Measurements from ENCODE around the gene GTSF1L.

DNA sequence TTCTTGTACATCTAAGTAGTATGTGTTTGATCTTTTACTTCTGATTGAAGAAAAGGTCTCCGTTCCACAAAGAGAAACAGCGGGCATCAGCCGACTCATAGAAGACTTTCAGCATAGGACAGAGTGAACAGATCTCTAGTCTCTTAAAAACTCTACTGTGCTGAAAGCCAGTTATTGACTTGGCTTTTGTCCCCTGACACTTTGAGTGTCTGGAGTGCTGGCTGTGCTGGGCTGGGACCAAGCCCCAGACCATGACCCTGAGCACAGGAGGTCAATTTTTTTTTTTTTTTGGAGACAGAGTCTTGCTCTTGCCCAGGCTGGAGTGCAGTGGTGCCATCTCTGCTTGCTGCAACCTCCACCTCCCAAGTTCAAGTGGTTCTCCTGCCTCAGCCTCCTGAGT lies 32.0 kb downstream of the GTSF1L start:
- TF ChIP-seq MYC (IDR thresholded peaks at IDR 0.05; ENCODE audit: low read depth, low read length) (no peak), POLR2A (IDR thresholded peaks at IDR 0.05; ENCODE audit: extremely low read depth, insufficient read length) (no peak)
- TF ChIP-seq, protein P1, sequence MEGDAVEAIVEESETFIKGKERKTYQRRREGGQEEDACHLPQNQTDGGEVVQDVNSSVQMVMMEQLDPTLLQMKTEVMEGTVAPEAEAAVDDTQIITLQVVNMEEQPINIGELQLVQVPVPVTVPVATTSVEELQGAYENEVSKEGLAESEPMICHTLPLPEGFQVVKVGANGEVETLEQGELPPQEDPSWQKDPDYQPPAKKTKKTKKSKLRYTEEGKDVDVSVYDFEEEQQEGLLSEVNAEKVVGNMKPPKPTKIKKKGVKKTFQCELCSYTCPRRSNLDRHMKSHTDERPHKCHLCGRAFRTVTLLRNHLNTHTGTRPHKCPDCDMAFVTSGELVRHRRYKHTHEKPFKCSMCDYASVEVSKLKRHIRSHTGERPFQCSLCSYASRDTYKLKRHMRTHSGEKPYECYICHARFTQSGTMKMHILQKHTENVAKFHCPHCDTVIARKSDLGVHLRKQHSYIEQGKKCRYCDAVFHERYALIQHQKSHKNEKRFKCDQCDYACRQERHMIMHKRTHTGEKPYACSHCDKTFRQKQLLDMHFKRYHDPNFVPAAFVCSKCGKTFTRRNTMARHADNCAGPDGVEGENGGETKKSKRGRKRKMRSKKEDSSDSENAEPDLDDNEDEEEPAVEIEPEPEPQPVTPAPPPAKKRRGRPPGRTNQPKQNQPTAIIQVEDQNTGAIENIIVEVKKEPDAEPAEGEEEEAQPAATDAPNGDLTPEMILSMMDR (IDR thresholded peaks at IDR 0.05; ENCODE audit: low read depth, low read length) = no peak

Measured in NB4 (cell line).